Measurements from ENCODE around the gene MAN2A1.
"Not testable (repeated sequence)": the region's sequence is repeated elsewhere in the genome, so short reads cannot be mapped to it uniquely, and the experiment has no call there.

The MAN2A1 gene

DNA sequence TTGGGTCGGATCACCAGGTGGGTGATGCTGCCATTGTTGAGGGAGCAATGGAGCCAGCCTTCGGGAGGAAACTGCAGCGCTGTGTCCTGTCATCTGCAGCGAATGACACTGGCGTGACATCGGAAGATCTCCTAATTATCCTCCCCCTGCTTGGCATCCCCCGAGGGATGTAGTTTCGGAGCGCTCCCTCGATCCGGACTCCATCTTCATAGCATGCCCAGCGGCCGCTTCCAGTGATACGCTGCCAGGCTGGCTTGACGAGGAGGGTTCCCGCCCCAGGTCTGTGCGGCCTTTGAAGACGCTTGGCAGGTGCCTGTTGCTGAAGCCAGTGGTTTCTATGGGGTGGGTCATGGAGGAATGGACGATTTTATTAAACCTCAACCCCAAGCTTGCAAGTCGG, 194.9 kb downstream of the MAN2A1 start:
- in situ Hi-C loops (cut with HindIII; ENCODE audit: low sequenced_read_pairs), result no loop called here
- TF ChIP-seq, protein P1, sequence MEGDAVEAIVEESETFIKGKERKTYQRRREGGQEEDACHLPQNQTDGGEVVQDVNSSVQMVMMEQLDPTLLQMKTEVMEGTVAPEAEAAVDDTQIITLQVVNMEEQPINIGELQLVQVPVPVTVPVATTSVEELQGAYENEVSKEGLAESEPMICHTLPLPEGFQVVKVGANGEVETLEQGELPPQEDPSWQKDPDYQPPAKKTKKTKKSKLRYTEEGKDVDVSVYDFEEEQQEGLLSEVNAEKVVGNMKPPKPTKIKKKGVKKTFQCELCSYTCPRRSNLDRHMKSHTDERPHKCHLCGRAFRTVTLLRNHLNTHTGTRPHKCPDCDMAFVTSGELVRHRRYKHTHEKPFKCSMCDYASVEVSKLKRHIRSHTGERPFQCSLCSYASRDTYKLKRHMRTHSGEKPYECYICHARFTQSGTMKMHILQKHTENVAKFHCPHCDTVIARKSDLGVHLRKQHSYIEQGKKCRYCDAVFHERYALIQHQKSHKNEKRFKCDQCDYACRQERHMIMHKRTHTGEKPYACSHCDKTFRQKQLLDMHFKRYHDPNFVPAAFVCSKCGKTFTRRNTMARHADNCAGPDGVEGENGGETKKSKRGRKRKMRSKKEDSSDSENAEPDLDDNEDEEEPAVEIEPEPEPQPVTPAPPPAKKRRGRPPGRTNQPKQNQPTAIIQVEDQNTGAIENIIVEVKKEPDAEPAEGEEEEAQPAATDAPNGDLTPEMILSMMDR (IDR thresholded peaks at IDR 0.05; ENCODE audit: low read depth, low read length), result no peak
- DNase-seq (ENCODE audit: low read depth, low spot score), result no peak
- no peak overlapping the region for H3K4me3 ChIP-seq (ENCODE audit: low read depth, low read length)

DNA sequence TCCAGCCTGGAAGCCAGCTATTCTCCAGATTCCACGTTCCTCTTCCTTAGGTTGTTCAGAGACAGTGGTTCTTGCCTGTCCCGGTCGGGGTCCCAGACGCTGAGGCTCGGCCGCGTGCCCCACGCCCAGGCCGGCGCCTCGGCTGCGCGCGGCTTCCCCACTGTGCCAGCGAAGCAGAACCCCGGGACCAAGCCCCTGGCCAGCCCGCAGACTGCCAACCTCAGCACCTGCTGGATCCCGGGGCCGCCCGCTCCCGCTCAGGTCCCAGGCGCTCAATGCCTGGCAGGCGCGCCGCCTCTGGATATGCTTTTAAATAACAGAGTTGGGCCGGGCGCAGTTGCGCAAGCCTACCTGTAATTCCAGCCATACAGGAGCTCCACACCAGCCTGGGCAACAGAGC, 195.5 kb downstream of the MAN2A1 start:
- TF ChIP-seq, protein P1 (IDR thresholded peaks at IDR 0.05; ENCODE audit: low read depth, low read length), result no peak
- H3K4me3 ChIP-seq (ENCODE audit: low read depth, low read length), result no peak overlapping the region
- in situ Hi-C loops (cut with HindIII; ENCODE audit: low sequenced_read_pairs), result no loop called here
- DNase-seq (ENCODE audit: low read depth, low spot score), result no peak

DNA sequence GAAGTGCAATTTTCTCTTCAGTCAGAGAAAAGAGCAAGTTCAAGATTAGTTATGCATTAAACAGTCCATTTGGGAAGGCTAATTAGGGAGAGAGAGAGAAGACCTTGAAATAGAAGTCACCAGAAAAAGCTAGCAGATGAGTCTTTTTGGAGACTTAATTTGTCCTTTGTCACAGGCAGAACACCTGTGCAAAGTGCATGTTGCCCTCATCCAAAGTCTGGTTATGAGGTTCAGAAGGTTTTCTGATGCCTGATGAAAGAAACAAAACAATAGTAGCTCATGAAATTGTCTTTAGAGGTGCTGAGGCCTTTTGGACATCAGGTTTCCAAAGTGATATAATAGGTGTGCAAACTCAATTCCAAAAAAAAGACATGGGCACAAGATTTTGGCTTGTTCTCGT, 199.3 kb downstream of the MAN2A1 start:
- no peak overlapping the region for H3K4me3 ChIP-seq (ENCODE audit: low read depth, low read length)
- DNase-seq (ENCODE audit: low read depth, low spot score), result no peak
- in situ Hi-C loops (cut with HindIII; ENCODE audit: low sequenced_read_pairs), result no loop called here
- TF ChIP-seq, protein P1 (IDR thresholded peaks at IDR 0.05; ENCODE audit: low read depth, low read length), result no peak

DNA sequence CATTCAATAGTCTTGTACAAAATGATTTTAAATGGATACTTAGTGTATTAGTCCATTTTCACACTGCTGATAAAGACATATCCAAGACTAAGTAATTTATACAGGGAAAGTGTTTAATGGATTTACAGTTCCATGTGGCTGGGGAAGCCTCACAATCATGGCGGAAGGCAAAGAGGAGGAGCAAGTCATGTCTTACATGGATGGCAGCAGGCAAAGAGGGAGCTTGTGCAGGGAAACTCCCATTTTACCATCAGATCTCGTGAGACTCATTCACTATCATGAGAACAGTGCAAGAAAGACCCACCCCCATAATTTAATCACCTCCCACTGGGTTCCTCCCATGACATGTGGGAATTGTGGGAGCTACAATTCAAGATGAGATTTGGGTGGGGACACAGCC, 203.5 kb downstream of the MAN2A1 start:
- H3K4me3 ChIP-seq (ENCODE audit: low read depth, low read length); DNase-seq (ENCODE audit: low read depth, low spot score); in situ Hi-C loops (cut with HindIII; ENCODE audit: low sequenced_read_pairs): not testable (repeated sequence)

DNA sequence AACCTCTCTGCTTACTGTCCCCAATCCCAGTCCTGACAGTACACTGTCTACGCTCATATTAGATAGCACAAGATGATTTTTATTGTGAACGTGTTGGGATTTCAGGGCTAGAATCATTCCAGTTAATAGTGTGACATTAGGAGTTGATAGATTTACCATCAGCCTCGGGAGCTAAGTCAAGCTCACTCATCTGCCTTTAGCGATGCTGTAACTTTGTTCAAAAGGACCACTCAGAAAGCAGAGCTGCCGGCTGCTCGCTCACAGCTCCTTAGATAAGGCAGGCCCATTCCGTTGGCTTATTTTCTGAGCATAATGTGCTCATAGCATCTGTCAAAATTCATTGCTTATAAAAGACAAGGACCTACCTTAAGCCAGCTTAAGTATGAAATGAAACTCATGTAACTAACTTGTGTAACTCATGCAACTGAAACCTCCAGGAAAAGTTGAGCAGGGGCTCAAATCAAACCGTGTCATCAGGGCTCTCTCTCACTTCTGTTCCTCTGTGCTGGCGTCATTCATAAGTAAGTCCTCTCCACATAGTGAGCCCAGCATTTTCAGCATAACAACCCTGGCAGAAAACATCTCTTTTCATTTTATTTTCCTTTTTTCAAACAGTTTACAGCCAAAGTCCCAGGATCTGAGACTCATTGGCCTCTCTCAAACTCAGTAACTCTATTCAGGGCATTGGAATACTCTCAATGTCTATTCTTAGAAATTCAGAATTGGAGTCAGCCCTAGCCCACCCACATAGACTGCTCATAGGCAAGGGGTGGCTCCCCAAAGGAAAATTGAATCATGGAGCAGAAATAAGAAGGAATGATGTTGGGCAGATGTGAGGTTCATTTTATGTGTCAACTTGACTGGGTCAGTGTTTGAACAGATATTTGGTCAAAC, 208.8 kb downstream of the MAN2A1 start:
- in situ Hi-C loops (cut with HindIII; ENCODE audit: low sequenced_read_pairs), result no loop called here
- H3K4me3 ChIP-seq (ENCODE audit: low read depth, low read length), result no peak overlapping the region
- TF ChIP-seq, protein P1 (IDR thresholded peaks at IDR 0.05; ENCODE audit: low read depth, low read length), result no peak
- DNase-seq (ENCODE audit: low read depth, low spot score), result no peak

DNA sequence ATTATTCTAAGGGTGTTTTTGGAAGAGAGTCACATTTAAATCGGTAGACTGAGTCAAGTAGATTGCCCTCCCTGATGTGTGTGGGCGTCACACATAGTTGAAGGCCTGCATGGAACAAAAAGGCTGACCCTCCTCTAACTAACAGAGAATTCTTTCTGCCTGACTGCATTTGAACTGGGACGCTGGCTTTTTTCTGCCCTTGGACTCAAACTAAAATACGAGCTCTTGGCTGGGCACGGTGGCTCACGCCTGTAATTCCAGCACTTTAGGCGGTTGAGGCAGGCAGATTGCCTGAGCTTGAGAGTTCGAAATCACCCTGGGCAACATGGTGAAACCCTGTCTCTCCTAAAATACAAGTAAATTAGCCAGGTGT, 209.4 kb downstream of the MAN2A1 start:
- TF ChIP-seq, protein P1 (IDR thresholded peaks at IDR 0.05; ENCODE audit: low read depth, low read length), result no peak
- in situ Hi-C loops (cut with HindIII; ENCODE audit: low sequenced_read_pairs), result no loop called here
- H3K4me3 ChIP-seq (ENCODE audit: low read depth, low read length), result no peak overlapping the region
- no peak for DNase-seq (ENCODE audit: low read depth, low spot score)

DNA sequence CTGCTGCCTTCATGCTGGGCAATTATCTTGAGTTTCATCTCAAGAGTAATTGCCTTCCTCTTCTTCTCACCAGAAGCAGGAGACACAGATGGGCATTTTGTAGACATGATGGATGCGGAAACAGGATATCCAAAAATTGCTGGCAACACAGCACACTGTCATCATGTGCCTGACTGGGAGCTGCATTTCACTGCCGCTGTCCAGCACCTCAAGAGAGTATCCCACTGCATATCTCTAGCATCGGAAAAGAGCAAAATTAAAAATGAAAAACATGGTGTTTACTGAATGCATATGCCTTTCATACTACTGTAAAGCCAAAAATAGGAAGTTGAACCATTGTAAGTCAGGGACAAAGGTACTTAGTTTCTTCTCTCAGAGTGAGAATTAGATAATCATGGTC, 210.7 kb downstream of the MAN2A1 start:
- no peak overlapping the region for H3K4me3 ChIP-seq (ENCODE audit: low read depth, low read length)
- TF ChIP-seq, protein P1 (IDR thresholded peaks at IDR 0.05; ENCODE audit: low read depth, low read length), result no peak
- in situ Hi-C loops (cut with HindIII; ENCODE audit: low sequenced_read_pairs), result no loop called here
- no peak for DNase-seq (ENCODE audit: low read depth, low spot score)
